ENCODE measurements around the gene ACYP2. TPM values are rescaled to one million over a fixed set of nuclear protein-coding genes. Genes with fewer than 3 reads are reported as not detected.
"Not testable (repeated sequence)": the region's sequence is repeated elsewhere in the genome, so short reads cannot be mapped to it uniquely, and the experiment has no call there.

ACYP2 gene
- total RNA-seq, 1 donor from 2014 or later: 7.3 TPM

- no peak for ATAC-seq
Observed at GRCh38 chr2:54271843-54272627, 156.6 kb downstream of the ACYP2 start.

- no peak for ATAC-seq
Observed at GRCh38 chr2:54274781-54275242, 159.4 kb downstream of the ACYP2 start.

GRCh38 chr2:54275541-54275940, 160.1 kb downstream of the ACYP2 start:
- ATAC-seq: no peak

GRCh38 chr2:54279385-54279784, 164.0 kb downstream of the ACYP2 start:
- ATAC-seq: no peak

- no peak for ATAC-seq
Observed at GRCh38 chr2:54284826-54285225, 169.4 kb downstream of the ACYP2 start.

GRCh38 chr2:54285451-54285850, 170.0 kb downstream of the ACYP2 start:
- ATAC-seq: no peak

- no peak for ATAC-seq
Observed at GRCh38 chr2:54287532-54287931, 172.1 kb downstream of the ACYP2 start.

GRCh38 chr2:54289917-54290316, 174.5 kb downstream of the ACYP2 start:
- no peak for ATAC-seq

- no peak for ATAC-seq
Observed at GRCh38 chr2:54290356-54291025, 175.1 kb downstream of the ACYP2 start.

GRCh38 chr2:54294665-54295064, 179.2 kb downstream of the ACYP2 start:
- ATAC-seq: not testable (repeated sequence)

GRCh38 chr2:54295911-54296310, 180.5 kb downstream of the ACYP2 start:
- no peak for ATAC-seq

- ATAC-seq: no peak
Observed at GRCh38 chr2:54298514-54298913, 183.1 kb downstream of the ACYP2 start.

- no peak for ATAC-seq
Observed at GRCh38 chr2:54303631-54304030, 188.2 kb downstream of the ACYP2 start.

GRCh38 chr2:54306556-54306955, 191.1 kb downstream of the ACYP2 start:
- ATAC-seq: no peak

GRCh38 chr2:54308186-54308585, 192.8 kb downstream of the ACYP2 start:
- no peak for ATAC-seq

- no peak for ATAC-seq
Observed at GRCh38 chr2:54308782-54309181, 193.4 kb downstream of the ACYP2 start.

GRCh38 chr2:54310311-54310710, 194.9 kb downstream of the ACYP2 start:
- no peak for ATAC-seq

- ATAC-seq: no peak
Observed at GRCh38 chr2:54310961-54311360, 195.5 kb downstream of the ACYP2 start.

GRCh38 chr2:54313147-54313546, 197.7 kb downstream of the ACYP2 start:
- no peak for ATAC-seq

GRCh38 chr2:54317973-54318372, 202.6 kb downstream of the ACYP2 start:
- no peak for ATAC-seq

GRCh38 chr2:54318821-54319220, 203.4 kb downstream of the ACYP2 start:
- no peak for ATAC-seq

GRCh38 chr2:54321047-54321446, 205.6 kb downstream of the ACYP2 start:
- no peak for ATAC-seq

GRCh38 chr2:54324517-54324916, 209.1 kb downstream of the ACYP2 start:
- not testable (repeated sequence) for ATAC-seq

- ATAC-seq: no peak
Observed at GRCh38 chr2:54325148-54325547, 209.7 kb downstream of the ACYP2 start.

All from esophagus mucosa (tissue), 1 donor.